COR-L47 (cell line): Measurements from ENCODE around the gene TRIM7.
"Not testable (repeated sequence)": the region's sequence is repeated elsewhere in the genome, so short reads cannot be mapped to it uniquely, and the experiment has no call there.

Experiments used
- DNase-seq: peaks from one replicate; lab custom pipeline; 2025; lab: John Stamatoyannopoulos, UW

Gene TRIM7

DNA sequence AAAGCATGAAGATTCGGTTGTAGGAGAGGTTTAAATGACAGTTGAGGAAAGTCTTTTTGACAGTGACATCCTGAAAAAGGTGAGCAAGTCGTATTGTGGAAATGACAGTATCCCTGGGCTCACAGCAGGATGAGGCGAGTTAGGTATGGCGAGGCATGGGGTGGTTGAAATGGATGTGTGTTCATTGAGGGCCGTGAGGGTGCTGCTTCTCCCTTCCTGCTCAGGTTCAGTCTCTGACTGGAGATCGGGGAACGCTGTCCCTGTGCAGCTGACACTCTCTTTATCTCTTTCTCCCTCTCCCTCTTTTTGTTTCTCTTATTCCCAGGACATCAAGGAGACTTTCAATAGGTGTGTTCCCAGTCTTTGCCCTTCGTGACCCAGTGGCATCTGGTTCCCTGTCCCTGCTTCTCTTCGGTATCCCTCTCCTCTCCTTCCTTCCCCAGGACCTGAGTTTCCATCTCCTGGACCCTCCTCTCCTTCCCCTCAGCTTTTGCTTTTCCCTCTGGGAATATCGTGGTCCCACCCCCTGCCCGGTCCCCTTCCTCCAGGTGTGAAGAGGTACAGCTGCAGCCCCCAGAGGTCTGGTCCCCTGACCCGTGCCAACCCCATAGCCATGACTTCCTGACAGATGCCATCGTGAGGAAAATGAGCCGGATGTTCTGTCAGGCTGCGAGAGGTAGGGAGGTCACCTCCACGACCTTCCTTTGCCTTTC lies 28.2 kb upstream of the TRIM7 start:
- no peak for DNase-seq

DNA sequence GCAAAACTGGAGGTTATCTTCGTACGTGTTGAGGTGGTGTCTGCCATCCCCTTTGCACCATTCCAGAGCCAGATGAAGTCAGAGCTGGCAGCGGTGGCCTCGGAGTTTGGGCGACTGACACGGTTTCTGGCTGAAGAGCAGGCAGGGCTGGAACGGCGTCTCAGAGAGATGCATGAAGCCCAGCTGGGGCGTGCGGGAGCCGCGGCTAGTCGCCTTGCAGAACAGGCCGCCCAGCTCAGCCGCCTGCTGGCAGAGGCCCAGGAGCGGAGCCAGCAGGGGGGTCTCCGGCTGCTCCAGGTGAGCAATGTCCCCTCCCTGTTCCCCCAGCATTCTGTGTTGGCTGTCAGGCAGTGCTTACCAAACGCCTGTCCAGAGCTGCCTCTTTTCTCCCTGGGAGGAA lies 27.6 kb upstream of the TRIM7 start:
- DNase-seq: no peak

DNA sequence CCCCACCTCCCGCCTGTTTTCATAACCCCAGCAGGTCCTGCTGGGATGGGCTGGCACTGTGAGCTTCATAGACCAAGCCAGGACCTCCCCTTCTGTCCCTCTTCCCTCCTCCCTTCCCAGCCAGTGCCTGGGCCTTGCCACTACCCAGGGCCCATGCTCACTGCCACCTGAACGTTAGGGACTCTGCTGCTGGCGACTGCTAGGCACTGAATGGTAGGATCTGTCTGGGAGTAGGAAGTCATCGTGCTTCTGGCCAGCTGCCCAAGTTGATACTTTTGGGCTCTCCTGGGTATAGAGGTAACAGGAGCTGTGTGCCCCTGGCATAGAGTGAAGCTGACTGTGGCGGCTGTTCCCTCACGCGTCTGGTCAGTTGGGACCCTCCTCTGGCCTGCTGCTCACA lies 26.4 kb upstream of the TRIM7 start:
- DNase-seq: no peak

DNA sequence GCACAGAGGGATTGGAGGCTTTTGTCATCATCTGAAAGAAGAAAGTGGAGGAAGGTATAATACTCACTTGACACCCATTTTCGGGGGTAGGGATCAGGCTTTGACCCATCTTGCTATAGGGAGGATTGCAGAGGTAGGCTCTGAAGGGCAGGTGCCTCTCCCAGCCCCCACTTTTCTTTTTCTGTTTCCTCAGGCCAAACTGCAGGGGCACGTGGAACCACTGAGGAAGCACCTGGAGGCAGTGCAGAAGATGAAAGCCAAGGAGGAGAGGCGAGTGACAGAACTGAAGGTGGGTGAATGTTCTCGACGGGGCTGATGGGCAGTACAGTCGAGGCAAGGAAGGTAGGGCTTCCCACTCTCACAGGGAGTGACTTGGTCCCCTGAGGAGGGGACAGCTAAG lies 25.6 kb upstream of the TRIM7 start:
- no peak for DNase-seq

DNA sequence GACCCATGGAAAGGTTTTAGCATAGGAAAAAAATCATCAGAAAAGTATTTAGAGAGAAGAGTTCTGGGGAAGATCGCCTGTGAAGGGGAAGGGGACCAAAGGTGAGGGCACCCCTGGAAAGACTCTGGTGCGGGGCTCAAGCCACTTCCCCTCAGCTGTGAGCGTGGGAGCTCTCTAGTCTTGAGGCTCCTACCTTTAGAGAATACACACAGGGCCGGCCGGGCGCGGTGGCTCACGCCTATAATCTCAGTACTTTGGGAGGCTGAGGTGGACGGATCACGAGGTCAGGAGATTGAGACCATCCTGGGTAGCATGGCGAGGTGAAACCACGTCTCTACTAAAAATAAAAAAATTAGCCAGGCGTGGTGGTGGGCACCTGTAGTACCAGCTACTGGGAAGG lies 25.0 kb upstream of the TRIM7 start:
- DNase-seq: no peak

DNA sequence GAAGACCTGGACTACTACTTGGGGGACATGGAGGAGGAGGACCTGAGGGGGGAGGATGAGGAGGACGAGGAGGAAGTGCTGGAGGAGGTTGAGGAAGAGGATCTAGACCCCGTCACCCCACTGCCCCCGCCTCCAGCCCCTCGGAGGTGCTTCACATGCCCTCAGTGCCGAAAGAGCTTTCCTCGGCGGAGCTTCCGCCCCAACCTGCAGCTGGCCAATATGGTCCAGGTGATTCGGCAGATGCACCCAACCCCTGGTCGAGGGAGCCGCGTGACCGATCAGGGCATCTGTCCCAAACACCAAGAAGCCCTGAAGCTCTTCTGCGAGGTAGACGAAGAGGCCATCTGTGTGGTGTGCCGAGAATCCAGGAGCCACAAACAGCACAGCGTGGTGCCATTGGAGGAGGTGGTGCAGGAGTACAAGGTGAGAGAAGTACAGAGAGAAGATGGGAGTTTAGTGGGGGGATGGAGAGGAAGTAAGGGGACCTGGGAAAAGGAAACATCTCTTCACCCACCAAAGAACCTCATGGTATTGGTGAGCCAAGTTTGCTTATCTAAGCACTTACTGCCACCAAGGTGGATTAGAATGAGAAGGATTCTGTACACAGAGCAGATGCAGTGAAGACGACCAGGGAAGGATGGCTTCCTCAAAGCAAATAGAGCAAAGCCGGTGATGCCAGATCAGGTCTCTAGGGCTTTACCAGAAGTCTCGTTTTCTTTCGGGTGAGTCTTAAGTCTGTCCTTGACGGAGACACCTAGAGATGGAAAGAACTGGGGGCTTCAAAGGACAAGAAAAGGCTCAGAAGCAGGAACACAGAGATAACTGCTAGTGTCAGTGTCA lies 19.6 kb upstream of the TRIM7 start:
- no peak for DNase-seq

DNA sequence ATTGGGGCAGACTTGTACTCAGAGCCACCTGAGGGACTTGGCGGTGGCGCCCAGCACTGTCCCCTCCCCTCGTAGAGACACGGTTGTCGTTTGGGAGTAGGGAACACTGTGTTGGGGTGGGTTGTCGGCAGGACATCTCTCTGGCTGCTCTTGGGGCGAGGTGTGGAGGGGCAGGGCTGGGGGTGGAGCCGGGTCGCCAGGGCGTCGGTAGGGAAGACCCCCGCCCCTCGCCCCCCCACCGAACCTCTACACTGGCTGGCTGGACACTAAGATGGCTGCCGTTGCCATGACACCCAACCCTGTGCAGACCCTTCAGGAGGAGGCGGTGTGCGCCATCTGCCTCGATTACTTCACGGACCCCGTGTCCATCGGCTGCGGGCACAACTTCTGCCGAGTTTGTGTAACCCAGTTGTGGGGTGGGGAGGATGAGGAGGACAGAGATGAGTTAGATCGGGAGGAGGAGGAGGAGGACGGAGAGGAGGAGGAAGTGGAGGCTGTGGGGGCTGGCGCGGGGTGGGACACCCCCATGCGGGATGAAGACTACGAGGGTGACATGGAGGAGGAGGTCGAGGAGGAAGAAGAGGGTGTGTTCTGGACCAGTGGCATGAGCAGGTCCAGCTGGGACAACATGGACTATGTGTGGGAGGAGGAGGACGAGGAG lies 18.9 kb upstream of the TRIM7 start:
- DNase-seq: no peak

DNA sequence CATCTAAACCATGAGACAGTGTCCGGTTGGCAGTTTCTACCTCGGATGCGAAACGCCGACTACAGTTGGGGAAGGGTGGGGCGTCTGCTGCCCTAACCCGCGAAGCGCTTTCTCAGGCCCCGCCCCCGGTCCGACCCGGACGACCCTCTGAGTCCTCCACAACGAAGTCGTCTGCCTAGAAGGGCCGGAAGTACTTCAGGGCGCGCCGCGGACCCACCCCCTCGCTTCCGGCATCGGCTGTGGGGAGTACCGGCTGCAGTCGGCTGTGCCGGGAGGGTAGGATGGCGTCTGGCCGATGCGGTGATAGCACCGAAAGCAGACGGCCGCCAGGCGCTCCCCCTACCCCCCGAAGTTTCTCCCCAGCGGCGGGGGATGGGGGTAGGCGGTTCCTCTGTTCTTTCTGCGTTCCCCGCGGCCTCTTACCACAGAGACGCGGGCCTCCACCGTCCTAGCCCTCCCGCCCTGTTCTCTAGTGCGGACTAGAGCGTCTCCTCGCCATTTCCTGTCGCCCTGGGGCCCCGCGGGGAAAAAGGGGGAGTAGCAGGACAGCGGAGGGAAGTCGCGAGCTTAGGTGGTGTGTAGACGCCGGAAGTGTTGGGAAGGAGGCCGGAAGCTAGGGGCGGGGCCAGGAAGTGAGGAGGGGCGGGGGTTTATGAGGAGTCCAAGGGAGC lies 18.2 kb upstream of the TRIM7 start, which contains the start of gene TRIM41:
TSS of gene TRIM41 (plus strand) at position 224 of the 671 bp plus-strand sequence. CDS start 719 bp downstream, outside the sequence.
- DNase-seq: no peak

DNA sequence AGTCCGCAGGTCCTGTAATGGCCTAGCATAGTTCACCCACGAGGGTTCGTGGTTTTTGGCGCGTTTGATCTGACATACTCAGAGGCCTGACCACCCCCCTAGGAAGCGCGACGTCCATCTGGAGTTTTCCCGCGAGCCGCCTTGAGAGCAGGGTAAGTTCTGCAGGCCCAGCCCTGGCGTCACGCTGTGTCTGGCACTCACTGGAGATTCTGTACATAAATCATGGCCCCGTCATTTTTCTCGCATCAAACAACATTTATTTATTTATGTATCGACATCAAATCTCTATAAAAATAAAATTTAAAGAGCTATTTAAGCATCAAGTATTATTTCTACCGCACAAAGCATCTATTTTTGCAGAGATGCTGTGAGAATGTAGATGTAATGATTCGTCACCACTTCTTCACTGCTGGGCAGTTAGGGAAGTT lies 17.6 kb upstream of the TRIM7 start:
- DNase-seq: no peak

DNA sequence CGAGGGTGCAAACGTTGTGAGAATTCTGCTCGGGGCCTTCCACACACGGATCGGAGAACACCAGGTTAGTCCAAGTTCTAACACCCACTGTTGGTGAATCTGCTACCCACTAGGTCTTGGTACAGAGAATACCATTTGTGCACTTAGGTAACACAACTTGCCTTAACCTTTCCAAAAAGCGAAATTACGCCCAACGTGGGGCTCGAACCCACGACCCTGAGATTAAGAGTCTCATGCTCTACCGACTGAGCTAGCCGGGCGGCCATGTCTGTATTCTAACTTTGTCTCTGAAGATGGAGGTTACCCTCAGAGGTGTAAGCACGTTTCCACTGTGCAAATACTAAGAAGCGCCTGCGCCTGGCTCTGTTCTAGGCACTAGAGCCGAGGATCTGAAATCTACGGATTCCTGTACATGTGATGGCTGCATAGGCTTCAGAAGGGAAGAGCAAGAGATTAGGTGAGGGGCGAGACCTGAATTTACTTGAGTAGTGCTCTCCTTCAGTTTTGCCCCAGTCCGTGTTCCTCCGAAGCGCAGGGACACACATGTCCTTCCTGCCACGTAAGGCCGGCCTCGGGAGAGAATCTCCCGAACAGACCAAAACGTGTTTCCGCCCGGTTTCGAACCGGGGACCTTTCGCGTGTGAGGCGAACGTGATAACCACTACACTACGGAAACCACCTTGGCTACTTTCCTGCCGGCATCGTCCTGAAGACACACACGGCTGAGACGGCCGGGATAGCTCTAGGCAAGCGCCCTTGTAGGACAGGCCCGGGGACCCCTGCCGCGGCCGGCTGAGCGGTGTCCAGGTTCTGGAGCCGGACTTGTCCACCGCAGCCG lies 17.0 kb upstream of the TRIM7 start:
- DNase-seq: no peak

DNA sequence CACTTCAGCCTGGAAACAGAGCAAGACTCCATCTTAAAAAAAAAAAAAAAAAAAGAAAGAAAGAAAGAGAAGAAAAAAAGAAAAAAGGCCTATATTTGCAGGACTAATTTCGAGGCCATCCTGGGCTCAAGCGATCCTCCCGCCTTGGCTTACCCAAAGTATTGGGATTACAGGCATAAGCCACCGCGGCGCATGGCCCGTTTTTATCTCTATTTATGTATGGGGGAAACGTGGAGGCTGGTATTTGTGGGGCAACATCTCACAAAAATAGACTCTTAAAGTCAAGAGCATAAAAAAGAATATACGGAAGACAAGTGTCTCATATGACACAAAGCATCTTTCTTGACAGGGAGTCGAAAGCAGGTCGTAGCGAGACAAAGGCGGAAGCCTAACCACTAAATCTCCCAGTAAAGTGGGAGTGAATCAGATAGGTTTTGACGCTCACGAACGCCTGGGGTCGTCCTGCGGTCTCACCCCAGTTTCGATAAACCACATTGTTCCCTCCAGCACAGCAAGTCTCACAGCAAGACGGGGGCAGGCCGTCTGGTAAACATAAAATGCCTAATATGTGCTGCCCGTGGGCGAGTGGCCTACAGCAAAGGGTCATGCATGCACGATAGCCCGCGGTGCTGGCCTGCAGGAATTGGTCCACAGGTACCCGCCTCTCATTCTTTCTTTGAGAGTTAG lies 16.3 kb upstream of the TRIM7 start:
- no peak for DNase-seq

DNA sequence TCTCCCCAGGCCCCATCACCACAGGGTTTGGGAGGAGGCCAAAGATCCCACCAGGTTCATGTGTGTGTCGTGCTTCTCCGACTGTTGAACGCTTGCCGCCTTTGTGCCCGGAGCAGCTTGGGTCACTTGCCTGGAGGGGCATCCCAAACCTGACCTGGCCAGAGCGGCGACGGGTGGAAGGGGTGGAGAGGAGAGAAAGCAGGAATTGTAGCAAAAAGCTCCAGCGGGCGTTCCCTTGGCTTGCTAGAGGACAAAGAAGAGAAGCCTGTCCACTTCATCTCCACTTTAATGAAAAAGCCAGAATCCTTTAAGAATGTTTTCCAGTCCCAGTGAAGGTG lies 15.2 kb upstream of the TRIM7 start:
- DNase-seq: no peak

DNA sequence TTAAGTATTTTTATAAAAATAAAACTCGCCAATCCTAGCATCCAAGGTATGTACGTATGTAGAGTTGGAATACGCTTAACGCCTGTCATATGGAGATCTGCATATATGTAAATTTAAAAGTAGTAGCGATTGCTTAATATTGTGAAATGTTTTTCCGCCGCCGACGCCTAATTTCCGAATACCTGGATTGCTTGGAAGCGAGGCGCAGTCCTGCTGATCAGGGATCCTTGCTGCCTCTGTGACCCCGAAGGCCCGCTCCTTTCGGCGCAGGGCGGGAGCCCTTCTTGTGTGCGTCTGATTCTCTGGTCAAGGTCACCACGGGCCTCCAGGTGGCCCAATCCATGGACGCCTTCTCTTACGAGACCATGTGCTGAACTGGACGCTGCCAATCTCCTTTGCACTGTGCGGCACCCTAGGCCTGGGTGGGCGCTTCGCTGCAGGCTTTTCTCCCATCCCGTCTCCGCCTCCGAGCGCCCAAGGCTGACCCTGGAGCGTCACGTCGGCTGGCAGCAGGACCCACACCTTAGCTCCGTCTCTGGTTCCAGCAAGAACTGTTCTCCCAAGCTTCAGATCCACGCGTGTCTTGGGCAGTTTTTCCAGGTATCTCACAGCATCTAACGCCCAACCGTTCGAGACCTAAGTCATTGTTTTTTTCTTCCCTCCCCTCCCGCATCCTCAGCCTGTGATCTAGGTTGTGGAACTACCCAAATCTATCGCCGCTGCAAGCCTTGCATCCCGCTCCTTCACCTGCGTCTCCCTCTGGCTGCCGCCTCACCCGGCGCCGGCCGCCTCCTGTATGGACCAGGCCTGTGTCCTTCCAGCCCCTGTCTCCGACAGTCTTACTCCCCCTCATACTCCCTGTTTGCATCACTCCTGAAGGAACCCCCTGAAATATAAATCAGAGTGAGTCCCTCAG lies 14.5 kb upstream of the TRIM7 start:
- no peak for DNase-seq

DNA sequence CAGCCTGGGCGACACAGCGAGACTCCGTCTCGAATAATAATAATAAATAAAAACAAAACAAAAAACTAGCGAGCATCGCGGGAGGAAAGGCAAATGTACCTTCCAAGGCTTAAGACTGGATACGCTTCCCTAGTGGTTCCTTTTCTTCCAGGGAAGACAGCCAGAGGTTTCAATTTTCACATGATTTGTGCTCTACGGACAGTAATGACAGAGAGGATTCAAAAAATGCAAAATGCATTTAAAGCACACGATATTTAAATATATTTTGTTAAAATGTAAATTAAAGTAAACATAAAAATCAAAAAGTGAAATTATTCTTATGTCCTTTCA lies 13.8 kb upstream of the TRIM7 start:
- DNase-seq: no peak

DNA sequence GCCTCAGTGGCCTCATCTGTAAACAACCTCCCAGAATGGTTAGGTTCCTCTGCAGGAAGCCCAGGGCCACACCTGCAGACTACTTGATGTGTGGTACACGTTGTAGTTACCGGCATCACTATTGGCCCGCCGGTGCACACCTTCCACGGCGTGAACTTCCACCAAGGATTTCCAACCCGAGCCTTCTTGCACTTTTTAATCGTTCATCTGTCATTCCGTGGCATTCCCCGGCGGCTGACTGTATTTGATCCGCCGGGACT lies 12.7 kb upstream of the TRIM7 start:
- no peak for DNase-seq

DNA sequence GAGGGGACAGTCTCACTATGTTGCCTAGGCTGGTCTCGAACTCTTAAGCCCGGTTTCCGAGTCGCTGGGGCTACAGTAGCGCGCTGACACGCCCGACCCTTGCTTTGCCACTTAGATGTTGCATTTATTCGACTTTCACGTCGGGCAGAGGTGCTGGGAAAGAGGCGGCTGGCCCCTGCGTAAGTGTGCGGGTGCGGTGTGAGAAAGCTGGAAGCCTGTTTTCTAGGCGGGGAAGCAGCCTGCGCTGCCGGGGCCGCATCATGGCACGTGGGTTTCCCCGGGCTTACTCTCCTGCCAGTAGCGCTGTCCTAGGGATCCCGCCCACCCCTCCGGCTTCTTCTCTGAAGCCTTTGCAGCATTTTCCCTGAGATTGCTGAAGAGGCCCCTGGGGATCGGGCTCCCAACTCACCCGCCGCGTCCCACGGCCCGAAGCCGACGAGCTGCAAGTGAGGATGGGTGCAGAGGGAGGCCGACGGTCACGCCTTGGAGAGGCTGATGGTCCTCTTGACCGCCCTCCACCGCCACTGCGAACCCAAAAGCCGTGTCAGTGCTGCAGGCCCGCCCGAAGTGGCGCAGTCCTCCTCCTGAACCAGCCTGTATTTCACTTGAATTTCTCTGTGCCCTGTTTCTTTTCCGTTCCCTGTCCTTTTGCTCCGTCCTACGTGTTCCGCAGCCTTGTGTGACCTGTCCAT lies 12.3 kb upstream of the TRIM7 start:
- DNase-seq: no peak

DNA sequence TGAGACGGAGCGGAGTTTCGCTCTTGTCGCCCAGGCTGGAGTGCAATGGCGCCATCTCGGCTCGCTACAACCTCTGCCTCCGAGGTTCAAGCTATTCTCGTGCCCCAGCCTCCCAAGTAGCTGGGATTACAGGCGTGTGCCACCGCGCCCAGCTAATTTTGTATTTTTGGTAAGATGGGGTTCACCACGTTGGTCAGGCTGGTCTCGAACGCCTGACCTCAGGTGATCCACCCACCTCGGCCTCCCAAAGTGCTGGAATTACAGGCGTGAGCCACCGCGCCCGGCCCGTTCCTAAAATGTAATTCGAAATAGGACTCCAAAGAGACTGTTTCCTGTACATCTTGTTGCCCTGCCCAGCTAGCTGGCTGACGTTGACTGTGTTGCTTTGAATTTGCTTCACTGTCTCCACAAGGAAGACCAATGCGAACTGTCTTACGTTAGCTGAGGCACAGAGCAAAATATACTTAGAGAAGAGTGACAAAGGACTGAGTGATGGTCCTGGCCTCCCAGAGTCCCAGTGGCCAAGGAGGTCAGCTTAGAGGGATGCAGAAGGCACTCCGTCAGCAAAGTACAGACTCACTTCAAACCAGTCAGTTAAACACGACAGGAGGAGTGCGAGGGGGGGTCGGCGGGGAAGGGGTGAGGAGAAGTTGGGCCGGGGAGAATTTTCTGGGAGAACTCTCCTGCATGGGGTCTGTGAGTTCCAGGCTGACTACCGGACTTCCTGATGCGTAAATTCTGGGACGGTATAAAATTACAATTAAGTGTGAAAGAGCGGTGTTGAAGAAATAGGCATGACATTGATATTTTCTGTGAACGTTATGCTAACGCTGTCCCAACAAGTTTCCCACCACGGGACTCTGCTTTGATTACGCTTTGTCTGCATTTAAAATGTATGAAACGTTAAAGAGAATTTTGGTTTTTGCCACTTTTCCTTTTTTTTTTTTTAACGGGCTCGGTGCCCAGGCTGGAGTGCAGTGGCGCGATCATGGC lies 11.3 kb upstream of the TRIM7 start:
- DNase-seq: no peak

DNA sequence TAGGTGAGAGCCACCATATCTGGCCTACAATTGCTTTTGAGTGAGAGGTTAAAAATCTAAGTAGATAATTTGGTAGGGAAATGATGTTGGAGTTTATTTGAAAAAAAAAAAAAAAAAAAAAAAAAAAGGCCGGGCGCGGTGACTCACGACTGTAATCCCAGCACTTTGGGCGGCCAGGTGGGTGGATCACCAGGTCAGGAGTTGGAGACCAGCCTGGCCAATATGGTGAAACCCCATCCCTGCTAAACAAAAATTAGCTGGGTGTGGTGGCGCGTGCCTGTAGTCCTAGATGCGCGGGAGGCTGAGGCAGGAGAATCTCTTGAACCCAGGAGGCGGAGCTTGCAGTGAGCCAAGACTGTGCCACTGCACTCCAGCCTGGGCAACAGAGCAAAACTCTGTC lies 9.3 kb upstream of the TRIM7 start:
- DNase-seq: not testable (repeated sequence)
